HG02852 (cell line): ENCODE data around the gene TET1.
A peak's percentile ranks its signal among the peaks of the same experiment; 100 is the strongest.
"Not testable (repeated sequence)": the region's sequence is repeated elsewhere in the genome, so short reads cannot be mapped to it uniquely, and the experiment has no call there.

Source experiments
- ATAC-seq: cut with Tn5 transposase; IDR thresholded peaks from one replicate; pipeline ENCODE4 v1.9.1; 2021; ENCODE audit warnings: mild to moderate bottlenecking, moderate library complexity; ENCODE audit not compliant: unreplicated experiment

The TET1 gene

DNA sequence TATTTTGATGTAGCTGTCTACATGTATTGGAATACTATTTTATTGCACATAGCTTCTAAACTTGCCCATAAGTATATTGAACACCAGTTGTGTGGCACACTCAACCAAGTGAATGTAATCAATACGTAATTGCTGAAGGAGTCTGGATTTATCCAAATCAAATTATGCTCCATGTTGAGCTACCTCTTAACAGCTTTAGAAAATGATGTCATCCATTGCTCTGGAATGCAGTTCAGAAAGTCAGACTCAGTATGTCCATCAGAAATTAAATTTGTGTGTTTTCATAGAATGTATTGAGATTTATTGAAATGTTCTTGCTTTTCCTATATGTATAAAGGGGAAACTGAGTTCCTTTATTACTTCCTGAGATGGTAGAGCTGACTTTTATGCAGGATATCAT, 135.9 kb downstream of the TET1 start:
- ATAC-seq, result no peak

DNA sequence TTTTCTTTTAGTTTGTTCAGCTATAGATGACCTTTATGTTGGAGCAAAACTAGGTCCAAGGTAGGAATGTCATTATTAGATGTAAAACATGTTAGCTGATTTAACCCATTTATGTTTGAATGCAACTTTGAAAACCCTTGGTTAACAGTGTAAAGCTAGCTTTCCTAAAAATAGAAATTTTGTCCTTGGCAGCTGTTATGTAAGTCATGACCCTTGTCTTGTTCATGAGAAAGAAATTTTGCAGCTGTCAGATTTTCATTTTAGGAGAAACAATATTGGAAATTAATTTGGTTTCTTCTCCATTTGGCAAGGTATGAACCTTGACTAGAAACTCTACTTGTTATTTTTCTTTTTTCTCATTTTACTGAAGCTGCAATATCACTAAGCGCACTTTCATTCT, 137.0 kb downstream of the TET1 start:
- no peak for ATAC-seq

DNA sequence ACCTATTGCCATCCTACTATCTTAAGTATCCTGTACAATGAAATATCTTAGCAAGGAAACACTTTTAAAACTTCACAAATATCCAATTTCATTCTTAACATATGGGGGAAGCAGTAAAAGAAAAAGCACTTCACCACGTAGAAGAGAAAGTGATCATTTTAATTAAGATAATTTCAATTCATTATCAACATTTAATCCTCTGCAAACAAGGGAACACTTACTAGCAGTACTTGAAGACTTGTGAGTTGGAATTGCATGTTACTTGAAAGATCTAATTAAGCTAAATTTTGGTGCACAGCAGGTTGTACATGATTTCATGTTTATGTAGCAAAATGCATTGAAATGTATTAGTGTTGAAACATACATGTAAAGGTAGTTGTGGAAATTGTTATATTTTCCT, 140.1 kb downstream of the TET1 start:
- no peak for ATAC-seq

DNA sequence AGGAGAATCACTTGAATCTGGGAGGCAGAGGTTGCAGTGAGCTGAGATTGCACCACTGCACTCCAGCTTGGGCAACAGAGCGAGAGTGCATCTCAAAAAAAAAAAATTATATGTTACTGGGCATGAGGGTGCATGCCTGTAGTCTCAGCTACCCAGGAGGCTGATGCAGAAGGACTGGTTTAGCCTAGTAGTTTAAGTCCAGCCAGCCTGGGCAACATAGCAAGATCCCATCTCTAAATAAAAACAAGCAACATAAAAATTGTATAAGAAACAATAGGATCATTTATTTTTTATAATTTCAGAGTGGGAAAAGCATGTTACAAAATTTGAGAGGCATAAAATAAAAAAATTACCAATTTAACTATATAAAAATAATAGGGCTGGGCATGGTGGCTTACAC, 145.4 kb downstream of the TET1 start:
- ATAC-seq, result no peak

DNA sequence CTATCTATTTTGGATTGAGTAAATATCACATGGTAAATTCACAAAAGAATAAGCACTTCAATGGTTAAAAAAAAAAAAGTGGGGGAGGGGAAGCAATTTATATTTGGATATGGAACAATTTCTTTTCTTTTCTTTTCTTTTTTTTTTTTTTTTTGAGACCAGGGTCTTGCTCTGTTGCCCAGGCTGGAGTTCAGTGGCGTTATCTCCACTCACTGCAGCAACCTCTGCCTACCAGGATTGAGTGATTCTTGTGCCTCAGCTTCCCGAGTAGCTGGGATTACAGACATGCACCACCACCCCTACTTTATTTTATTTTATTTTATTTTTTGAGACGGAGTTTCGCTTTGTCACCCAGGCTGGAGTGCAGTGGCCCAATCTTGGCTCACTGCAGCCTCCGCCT, 148.8 kb downstream of the TET1 start:
- ATAC-seq, result not testable (repeated sequence)

DNA sequence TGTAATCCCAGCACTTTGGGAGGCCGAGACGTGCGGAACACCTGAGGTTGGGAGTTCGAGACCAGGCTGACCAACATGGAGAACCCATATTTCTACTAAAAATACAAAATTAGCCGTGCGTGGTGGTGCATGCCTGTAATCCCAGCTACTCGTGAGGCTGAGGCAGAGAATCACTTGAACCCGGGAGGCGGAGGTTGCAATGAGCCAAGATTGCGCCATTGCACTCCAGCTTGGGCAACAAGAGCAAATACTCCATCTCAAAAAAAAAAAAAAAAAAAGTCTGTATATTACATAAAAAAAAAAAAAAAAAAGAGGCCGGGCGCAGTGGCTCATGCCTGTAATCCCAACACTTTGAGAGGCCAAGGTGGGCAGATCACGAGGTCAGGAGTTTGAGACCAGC, 152.9 kb downstream of the TET1 start:
- not testable (repeated sequence) for ATAC-seq

DNA sequence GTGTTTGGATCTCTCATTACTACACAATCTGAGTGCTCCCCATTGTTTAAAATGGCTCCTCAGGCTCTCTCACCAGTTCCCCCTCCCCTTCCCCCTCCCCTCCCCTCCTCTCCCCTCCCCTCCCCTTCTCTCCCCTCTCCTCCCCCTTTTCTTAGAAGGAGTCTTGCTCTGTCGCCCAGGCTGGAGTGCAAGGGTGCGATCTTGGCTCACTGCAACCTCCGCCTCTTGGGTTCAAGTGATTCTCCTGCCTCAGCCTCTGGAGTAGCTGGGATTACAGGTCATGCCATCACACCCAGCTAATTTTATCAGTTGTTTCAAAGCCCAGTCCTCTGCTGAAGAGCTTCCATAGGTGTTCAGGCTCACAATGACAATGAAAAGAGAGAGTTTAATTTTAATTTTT, 157.3 kb downstream of the TET1 start:
- ATAC-seq, result no peak

DNA sequence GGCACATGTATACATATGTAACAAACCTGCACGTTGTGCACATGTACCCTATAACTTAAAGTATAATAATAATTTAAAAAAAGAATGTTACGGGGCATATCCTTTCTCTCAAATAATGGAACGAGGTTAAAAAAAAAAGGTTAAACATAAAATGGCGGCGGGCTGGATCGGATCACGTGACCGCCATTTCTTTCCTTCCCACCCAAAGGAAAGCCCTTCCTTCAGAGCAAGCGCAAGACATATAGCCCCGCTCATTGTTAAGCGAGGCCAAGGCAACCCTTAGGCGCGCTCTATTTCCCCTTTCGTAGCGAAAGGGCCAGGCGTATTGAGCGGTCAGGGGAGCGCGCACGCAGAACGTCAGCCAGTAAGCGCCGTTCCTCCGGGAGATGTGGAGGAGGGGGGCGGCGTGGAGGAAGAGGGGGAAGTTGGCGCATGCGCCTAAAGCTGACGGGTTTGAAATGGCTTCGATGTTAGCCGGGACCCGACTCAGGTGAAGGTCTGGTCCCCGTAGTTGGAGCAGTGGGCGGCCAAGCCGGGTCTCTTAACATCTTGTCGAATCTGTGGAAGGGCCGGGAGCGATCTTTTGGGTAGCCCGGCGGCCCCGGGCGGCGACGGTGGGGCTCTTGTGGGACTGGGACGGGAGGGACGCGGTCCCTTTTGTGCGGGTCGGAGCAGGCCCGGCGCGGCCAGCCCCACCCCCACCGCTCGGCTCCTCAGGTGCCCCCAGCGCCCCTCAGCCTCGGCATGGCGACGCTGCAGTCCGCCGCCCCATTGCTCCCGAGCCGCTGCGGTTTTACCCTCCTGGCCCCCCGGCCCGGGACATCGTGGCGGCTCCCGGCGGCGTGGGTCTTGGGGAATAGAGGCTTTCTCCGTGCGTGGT, 160.9 kb downstream of the TET1 start, which contains the start of gene CCAR1:
CCAR1 (plus strand) TSS at position 447 of the 880 bp plus-strand sequence. CDS start 1,266 bp downstream, outside the sequence.
- ATAC-seq, result peak; percentile 99

DNA sequence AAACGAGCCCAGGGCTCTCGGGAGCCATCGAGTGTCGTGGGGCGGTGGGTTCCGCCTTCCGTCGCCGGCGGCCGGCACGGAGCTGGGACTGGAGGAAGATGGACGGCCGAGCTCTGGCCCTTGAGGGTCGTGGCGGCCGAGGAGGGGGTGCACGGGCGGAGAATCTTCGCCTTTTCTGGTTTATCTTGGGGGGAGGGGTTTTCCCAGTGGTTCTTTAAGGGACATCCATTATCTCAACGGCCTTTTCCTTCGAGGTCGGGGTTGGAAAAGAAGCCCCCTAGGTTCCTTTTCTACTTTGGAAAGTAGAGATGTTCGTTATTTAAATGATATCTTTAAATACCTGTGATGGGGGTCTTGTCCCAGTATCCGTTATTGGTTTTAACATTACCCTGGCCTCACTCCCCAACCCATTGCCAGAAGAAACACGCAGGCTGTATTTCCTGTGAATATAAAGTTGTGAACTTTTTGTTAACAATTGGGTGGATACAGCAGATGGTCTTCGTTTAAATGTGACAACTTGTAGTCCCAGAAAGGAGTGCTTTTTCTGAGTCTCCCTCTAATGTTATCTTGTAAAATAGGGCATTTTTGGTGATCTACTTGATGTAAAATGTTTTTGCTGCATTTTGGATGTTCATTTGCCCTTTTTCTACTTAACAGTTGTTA, 161.7 kb downstream of the TET1 start:
- peak; percentile 20 for ATAC-seq

DNA sequence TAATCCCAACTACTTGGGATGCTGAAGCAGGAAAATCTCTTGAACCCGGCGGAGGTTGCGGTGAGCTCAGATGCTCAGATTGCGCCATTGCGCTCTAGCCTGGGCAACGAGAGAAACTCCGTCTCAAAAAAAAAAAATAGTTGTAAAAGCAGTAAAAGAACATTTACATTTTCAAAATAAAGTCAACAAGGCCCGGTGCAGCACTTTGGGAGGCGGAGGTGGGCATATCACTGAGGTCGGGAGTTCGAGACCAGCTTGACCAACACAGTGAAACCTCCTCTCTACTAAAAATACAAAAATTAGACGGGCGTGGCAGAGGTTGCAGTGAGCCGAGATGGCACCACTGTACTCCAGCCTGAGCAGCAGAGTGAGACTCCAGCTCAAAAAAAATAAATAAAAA, 164.9 kb downstream of the TET1 start:
- ATAC-seq, result no peak

DNA sequence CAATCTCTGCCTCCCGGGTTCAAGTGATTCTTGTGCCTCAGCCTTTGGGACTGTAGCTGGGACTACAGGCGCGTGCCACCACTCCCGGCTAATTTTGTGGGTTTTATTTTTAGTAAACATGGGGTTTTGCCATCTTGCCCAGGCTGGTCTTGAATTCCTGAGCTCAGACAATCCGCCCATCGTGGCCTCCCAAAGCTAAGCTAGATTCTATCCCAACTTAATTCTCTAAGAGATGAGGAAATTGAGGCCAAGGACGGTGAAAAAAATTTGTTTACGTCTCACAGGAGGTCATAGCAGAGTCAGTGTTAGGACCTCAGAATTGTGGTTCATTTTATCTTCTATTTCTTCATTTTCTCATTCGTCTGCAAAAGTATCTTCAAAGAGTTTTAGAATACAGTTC, 167.0 kb downstream of the TET1 start:
- no peak for ATAC-seq

DNA sequence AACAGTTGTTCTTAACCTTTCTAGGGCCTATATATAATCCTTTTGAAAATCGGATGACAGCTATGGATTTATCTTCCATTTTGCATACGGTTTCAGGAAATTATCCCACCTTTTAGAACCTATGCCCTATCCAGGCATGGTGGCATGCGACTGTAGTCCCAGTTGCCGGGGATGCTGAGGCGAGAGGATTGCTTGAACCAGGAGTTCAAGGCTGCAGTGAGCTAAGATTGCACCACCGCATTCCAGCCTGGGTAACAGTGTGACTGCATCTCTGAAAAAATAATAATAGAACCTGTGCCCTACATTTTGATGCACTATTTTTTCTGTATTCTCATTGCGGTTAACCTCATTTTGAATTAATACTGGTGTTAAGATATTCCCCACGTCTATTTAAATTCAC, 172.5 kb downstream of the TET1 start:
- ATAC-seq, result no peak

DNA sequence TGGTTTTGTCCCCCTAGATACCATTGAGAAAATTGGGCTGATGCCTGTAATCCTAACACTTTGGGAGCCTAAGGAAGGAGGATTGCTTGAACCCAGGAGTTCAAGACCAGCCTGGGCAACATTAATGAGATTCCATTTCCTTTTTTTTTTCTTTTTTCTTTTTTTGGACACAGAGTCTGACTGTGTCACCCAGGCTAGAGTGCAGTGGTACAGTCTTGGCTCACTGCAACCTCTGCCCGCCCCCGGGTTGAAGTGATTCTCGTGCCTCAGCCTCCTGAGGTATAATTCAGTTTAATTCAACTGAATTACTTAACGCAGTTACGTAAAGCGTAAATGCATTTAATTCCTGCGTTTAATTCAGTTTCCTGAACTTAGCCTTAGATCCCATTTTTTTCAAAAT, 174.2 kb downstream of the TET1 start:
- ATAC-seq, result no peak

DNA sequence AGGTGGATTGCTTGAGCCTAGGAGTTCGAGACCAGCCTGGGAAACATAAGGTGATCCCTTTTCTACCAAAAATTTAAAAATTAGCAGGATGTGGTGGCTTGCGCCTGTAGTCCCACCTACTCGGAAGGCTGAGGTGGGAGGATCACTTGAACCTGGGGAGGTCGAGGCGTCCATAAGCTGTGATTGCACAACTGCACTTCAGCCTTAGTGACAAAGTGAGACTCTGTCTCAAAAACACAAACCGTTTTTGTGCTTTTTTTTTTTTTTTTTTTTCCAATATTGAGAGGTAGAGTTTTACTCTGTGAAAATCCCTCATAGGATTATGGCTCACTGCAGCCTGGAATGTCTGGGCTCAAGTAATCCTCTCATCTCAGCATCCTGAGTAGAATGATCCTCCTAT, 175.0 kb downstream of the TET1 start:
- ATAC-seq, result no peak

DNA sequence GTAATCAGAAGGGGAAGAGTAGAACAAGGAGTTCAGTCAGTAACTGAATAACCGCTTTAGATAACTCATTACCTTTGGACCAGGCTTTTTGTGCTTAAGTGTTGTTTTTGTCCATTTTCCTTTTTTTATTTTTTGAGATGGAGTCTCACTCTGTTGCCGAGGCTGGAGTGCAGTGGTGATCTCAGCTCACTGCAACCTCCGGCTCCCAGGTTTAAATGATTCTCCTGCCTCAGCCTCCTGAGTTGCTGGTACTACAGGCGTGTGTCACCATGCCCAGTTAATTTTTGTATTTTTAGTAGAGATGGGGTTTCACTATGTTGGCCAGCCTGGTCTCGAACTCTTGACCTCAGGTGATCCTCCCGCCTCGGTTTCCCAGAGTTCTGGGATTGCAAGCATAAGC, 175.6 kb downstream of the TET1 start:
- not testable (repeated sequence) for ATAC-seq

DNA sequence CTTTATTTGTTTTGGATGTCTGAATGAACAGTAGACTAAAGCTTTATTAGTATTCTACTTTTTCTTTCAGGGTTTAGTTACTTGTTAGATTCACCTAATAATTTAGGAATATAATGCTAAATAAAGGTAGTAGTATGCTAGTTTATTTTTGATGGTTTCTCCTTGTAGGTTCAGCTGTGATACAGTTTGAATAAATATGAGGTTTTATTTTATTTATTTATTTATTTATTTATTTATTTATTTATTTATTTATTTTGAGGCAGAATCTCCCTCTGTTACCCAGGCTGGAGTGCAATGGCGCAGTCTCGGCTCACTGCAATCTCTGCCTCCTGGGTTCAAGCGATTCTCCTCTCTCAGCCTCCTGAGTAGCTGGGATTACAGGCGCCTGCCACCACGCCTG, 180.5 kb downstream of the TET1 start:
- not testable (repeated sequence) for ATAC-seq

DNA sequence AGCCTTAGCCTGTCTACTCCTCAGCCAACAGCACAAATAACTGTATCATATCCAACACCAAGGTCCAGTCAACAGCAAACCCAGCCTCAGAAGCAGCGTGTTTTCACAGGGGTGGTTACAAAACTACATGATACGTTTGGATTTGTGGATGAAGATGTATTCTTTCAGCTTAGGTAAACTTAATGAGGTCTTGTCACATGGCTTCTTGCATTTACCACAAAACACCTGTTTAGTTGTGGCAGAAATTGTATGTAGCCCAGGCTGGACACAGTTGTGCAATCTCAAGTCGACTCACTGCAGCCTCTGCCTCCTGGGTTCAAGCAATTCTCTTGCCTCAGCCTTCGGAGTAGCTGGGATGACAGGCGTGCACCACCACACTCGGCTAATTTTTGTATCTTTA, 182.3 kb downstream of the TET1 start:
- ATAC-seq, result no peak
